NCI-H510A treated with DMSO at 0.1 percent for 48 hours (cell line): ENCODE measurements around the gene C12orf43.

Experiments
- DNase-seq: peaks from one replicate; lab custom pipeline; 2025; lab: John Stamatoyannopoulos, UW

Gene C12orf43

GRCh38 chr12:121030576-121031212 is 14.4 kb upstream of the C12orf43 start:
- DNase-seq, result no peak

DNA sequence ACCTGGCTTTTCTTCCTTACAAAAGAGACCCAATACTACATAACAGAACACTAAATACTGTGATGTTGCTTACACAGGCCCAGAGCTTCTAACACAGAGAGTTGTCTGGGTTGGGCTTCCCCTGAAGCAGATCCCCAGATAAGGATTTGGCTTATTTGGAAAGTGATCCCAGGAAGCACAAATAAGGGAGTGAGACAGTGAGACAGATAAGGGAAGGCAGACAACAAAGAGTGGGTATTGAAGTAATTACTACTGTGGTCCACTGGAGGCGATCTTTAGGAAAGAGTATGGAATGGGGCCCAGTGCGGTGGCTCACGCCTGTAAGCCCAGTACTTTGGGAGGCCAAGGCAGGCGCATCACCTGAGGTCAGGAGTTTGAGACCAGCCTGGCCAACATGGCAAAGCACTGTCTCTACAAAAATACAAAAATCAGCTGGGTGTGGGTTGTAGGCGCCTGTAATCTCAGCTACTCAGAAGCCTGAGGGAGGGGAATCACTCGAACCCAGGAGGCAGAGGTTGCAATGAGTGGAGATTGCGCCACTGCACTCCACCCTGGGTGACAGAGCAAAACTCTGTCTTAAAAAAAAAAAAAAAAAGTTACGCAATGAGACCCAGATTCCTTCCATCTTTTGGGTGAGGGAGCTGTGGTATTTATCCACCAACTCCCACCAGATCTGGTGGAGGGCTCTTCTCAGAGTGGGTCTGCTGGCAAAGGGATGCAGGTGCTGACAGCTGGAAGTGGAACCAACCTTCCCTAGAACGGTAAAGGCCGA is 10.2 kb upstream of the C12orf43 start:
- DNase-seq, result no peak

- DNase-seq, result no peak
These were observed 9.3 kb upstream of the C12orf43 start for GRCh38 chr12:121025442-121026226.

DNA sequence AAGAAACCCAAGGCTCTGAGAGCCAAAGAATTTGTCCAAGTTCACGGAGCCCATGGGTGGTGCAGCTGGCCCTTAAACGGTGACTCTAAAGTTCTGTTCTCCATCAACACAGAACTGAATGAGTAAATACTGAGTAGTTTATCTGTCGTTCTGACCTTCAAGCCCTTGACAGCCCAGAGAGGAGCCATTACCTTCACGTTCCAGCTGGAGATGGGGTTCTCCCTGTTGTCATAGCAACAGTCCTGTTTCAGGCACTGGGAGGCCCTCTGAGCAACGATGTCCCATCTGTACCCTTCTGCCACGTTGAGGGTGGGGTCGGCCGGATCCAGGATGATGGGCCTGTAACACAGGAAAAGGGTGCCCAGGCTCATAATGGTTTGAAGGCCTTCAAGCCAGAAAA is 7.5 kb upstream of the C12orf43 start:
- no peak for DNase-seq

- DNase-seq, result no peak
These were observed 6.4 kb upstream of the C12orf43 start for GRCh38 chr12:121022713-121023112.

- no peak for DNase-seq
These were observed 5.5 kb upstream of the C12orf43 start for GRCh38 chr12:121021754-121022153.

DNA sequence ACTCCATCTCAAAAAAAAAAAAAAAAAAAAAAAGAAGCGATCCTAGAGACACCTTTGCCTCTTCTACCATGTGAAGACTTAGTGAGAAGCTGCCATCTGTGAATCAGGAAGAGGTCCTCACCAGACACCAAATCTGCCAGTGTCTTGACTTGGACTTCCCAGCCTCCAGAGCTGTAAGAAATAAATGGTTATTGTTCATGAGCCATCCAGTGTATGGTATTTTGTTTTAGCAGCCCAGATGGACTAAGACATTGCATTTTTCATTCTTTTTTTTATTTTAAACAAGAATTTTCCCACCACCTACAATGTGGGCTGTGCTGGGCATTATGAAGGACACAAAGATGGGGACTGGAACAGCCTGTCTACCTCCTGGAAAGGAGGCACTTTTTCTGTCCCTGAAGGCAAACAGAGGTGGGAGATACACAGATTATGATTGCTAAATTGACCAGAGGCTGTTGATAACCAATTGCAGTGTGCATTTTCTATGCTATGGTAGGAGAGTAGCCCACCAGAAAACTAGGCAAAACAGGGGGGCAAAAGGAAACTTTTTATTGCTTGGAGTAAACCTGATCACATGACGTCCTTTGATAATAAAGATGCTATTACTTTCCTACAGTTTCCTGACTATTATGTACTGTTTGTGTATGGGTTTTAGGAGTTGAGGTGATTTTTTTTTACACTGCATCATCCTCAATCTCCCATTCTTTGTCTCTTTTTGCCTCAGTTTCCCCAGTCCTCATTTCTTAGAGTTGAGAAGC is 2.8 kb upstream of the C12orf43 start:
- DNase-seq, result no peak

DNA sequence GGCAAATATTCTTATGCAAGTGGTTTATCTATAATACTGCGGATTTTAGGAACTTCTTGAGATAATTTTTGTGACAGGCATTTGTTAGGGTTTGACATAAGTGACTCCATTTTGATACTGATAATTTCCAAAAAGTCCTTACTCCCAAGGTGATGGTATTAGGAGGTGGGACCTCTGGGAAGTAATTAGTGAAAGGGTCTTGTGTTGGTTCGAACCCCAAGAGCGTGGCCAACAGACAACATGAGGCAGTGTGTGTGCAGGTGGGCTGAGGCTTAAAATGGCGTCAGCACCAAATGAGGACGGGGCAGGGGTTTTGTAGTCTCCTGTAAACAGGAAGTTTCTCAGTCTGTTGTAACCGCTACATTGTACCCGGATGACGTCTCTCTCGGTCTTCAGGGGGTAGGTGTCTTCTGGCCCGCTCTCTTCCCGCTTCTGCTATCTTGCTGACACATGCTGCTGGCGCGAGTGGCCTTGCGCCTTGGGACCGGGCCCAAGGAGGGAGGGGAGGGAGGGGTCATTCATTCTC is 1.7 kb upstream of the C12orf43 start:
- no peak for DNase-seq

DNA sequence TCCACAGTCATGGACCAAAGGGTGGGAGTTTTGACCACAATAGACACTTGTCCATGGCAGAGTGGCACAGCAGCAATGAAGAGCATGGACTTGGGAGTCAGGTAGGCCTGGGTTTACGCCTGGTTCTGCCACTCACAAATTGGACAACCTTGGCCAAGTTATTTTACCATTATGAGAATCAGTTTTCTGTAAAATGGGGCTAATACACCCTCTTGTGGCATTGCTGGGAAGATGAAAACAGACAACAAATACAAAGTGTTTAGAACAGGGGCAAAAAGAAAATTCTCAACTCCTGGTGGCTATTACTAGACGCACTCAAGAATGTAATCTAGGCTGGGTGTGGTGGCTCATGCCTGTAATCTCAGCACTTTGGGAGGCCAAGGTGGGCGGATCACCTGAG is 2.6 kb downstream of the C12orf43 start:
- no peak for DNase-seq

GRCh38 chr12:121011820-121012219 is 4.5 kb downstream of the C12orf43 start:
- DNase-seq, result no peak

- DNase-seq, result no peak
These were observed 5.4 kb downstream of the C12orf43 start for GRCh38 chr12:121010860-121011259.

- peak; percentile 60 for DNase-seq
These were observed 6.5 kb downstream of the C12orf43 start for GRCh38 chr12:121009741-121010140.

GRCh38 chr12:121008347-121009098 is 7.8 kb downstream of the C12orf43 start:
- no peak for DNase-seq

- DNase-seq, result peak; percentile 77
These were observed 10.9 kb downstream of the C12orf43 start for GRCh38 chr12:121005346-121005815.

DNA sequence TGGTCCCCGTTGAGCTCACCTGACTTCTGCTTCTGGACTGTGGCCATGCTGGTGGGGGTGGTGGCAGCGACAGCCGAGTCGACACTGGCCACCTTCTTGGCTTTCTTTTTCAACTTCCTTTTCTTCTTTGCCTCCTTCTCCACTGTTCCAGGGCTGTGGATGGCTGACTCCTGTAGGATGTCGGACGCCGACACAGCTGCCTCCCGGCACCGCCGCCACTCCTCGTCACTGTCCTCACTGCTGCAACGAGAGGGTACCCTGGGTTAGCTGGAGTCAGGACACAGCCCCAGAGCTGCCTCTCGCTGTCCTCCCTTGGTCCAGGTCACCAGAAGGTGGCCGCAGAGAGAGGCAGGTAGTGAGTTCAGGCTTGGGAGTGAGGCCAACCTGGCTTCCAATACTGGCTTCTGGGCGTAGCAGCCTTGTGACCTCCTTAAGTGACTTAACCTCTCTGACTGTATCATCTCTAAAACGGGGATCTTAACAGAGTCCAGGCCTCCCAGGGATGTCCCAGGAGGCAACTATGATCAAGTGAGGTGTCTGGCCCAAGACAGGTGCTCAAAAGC is 12.0 kb downstream of the C12orf43 start:
- no peak for DNase-seq

DNA sequence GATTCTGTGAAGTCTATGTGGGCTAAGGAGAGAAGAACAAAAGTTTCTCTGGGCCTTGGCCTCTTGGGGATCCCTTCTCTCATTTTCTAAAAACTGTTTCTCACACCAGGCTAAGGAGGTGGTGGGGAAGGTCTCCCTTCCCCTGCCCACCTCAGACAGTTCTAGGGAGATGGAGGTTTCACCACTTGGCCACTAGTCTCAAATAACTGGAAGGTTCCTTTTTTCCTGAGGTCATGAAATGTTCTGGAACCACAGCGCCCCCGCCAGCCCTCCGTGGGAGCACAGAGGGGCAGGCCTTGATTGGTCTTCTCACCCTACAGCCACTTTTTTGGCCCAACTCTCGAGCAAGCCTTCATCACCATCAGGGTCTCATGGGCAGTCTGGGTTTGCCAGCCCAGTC is 12.6 kb downstream of the C12orf43 start:
- DNase-seq, result no peak

- DNase-seq, result no peak
These were observed 14.3 kb downstream of the C12orf43 start for GRCh38 chr12:121001841-121002483.

DNA sequence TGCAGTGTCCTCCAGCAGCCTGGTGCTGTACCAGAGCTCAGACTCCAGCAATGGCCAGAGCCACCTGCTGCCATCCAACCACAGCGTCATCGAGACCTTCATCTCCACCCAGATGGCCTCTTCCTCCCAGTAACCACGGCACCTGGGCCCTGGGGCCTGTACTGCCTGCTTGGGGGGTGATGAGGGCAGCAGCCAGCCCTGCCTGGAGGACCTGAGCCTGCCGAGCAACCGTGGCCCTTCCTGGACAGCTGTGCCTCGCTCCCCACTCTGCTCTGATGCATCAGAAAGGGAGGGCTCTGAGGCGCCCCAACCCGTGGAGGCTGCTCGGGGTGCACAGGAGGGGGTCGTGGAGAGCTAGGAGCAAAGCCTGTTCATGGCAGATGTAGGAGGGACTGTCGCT is 15.2 kb downstream of the C12orf43 start:
- no peak for DNase-seq

- no peak for DNase-seq
These were observed 15.8 kb downstream of the C12orf43 start for GRCh38 chr12:121000530-121000929.
